MM.1S (cell line): ENCODE results near the gene ANKRD13B.
"Not testable (repeated sequence)": the region's sequence is repeated elsewhere in the genome, so short reads cannot be mapped to it uniquely, and the experiment has no call there.

Experiments
- DNase-seq: peaks from one replicate; pipeline ENCODE4 v3.0.0-alpha.2; 2015
- H2AFZ ChIP-seq: fragments of 300-600 bp; sonication (generic); 2 replicates; pipeline ENCODE4 v1.6.0; 2016; ENCODE audit warnings: antibody characterized with exemption, low read length
- H3F3A ChIP-seq: fragments of 300-600 bp; sonication (generic); 2 replicates; pipeline ENCODE4 v1.6.1; 2016; ENCODE audit warnings: mild to moderate bottlenecking, antibody characterized with exemption, low read length, moderate library complexity, mixed read lengths; ENCODE audit not compliant: insufficient read depth
- H3K27ac ChIP-seq: fragments of 300-600 bp; sonication (generic); 2 replicates; pipeline ENCODE4 v1.5.1; 2016; ENCODE audit warnings: mild to moderate bottlenecking, low read length
- H3K27me3 ChIP-seq: fragments of 300-600 bp; sonication (generic); replicated peaks from 2 replicates; pipeline ENCODE4 v1.6.0; 2016; ENCODE audit warnings: low read length; ENCODE audit not compliant: insufficient read depth
- H3K36me3 ChIP-seq: fragments of 300-600 bp; sonication (generic); replicated peaks from 2 replicates; pipeline ENCODE4 v1.6.1; 2016; ENCODE audit warnings: mild to moderate bottlenecking, low read length, mixed read lengths; ENCODE audit not compliant: insufficient read depth
- H3K4me1 ChIP-seq: fragments of 300-600 bp; sonication (generic); 2 replicates; pipeline ENCODE4 v1.6.1; 2016; ENCODE audit warnings: low read length, mixed read lengths
- H3K4me2 ChIP-seq: fragments of 300-600 bp; sonication (generic); 2 replicates; pipeline ENCODE4 v1.6.0; 2016; ENCODE audit warnings: low read depth, low read length
- H3K4me3 ChIP-seq: fragments of 300-600 bp; sonication (generic); 2 replicates; pipeline ENCODE4 v1.5.1; 2016; ENCODE audit warnings: low read length, mixed read lengths
- H3K79me2 ChIP-seq: fragments of 300-600 bp; sonication (generic); 2 replicates; pipeline ENCODE4 v1.6.1; 2016; ENCODE audit warnings: mixed run types, low read length, mixed read lengths
- H3K9ac ChIP-seq: fragments of 300-600 bp; sonication (generic); 2 replicates; pipeline ENCODE4 v1.6.1; 2016; ENCODE audit warnings: low read length, mixed read lengths
- H3K9me2 ChIP-seq: fragments of 300-600 bp; sonication (generic); replicated peaks from 2 replicates; pipeline ENCODE4 v1.6.1; 2016; ENCODE audit warnings: mild to moderate bottlenecking, low read length, mixed read lengths; ENCODE audit not compliant: insufficient read depth
- H3K9me3 ChIP-seq: fragments of 300-600 bp; sonication (generic); replicated peaks from 2 replicates; pipeline ENCODE4 v1.6.1; 2016; ENCODE audit warnings: mild to moderate bottlenecking, low read length, mixed read lengths; ENCODE audit not compliant: insufficient read depth
- H4K20me1 ChIP-seq: fragments of 300-600 bp; sonication (generic); 2 replicates; pipeline ENCODE4 v1.6.1; 2016; ENCODE audit warnings: mild to moderate bottlenecking, low read length, moderate library complexity, mixed read lengths; ENCODE audit not compliant: insufficient read depth
- EZH2 ChIP-seq: fragments of 300-600 bp; sonication (generic); optimal IDR thresholded peaks from 2 replicates; pipeline ENCODE3; 2017; ENCODE audit warnings: low read depth, mild to moderate bottlenecking, antibody characterized with exemption, low read length, mixed read lengths
- EZH2phosphoT487 ChIP-seq: fragments of 300-600 bp; sonication (generic); IDR thresholded peaks from 2 replicates; pipeline ENCODE4 v1.6.1; 2018; ENCODE audit warnings: antibody characterized with exemption, low read length
- TF ChIP-seq, protein P1 (sequence below): fragments of 300-600 bp; sonication (generic); IDR thresholded peaks from 2 replicates; pipeline ENCODE4 v1.5.1; 2016; ENCODE audit warnings: antibody characterized with exemption, low read length, mixed read lengths

Gene ANKRD13B

DNA sequence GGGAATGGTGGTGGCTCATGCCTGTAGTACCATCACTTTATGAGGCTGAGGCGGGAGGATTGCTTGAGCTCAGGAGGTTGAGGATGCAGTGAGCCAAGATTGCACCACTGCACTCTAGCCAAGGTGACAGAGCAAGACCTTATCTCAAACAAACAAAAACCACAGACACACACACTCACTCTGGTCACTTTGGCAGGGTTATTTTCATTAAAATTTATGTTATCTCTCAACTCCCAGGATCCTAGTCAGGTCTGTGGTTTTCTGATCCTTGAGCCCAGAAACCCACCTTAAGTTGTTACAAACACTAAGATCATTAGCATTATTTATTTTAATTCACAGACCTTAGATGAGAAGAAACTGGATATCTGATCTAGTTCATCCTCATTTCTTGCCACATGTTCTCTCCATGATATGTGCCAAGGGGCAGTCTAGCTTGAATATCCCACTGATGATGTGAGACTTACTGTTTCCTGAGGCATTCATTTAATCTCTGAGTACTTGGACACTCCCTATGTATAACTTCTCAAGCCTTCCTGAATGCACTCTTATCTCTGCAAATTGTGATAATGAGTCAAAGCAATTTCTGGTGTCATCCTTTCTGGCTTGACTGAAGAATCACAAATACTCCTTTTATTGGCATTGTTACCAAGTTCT lies 35.7 kb upstream of the ANKRD13B start:
- Histone ChIP-seq H3K9me2 (no peaks in the 10 kb centered on the region), H3K4me1 (peaks cover 5% of the 10 kb centered on the region; the same call in 1 of the 2 replicates), H2AFZ (no peak overlapping the region), H4K20me1 (no peaks in the 10 kb centered on the region), H3K4me2 (no peak overlapping the region), H3K79me2 (no peaks in the 10 kb centered on the region), H3K9me3 (no peaks in the 10 kb centered on the region), H3K9ac (no peak overlapping the region), H3K36me3 (no peaks in the 10 kb centered on the region), H3F3A (peaks cover 11% of the 10 kb centered on the region; the same call in 1 of the 2 replicates), H3K4me3 (no peak overlapping the region), H3K27ac (no peak overlapping the region), H3K27me3 (no peaks in the 10 kb centered on the region)
- DNase-seq, result no peak
- TF ChIP-seq EZH2phosphoT487, result no peak
- TF ChIP-seq, protein P1, sequence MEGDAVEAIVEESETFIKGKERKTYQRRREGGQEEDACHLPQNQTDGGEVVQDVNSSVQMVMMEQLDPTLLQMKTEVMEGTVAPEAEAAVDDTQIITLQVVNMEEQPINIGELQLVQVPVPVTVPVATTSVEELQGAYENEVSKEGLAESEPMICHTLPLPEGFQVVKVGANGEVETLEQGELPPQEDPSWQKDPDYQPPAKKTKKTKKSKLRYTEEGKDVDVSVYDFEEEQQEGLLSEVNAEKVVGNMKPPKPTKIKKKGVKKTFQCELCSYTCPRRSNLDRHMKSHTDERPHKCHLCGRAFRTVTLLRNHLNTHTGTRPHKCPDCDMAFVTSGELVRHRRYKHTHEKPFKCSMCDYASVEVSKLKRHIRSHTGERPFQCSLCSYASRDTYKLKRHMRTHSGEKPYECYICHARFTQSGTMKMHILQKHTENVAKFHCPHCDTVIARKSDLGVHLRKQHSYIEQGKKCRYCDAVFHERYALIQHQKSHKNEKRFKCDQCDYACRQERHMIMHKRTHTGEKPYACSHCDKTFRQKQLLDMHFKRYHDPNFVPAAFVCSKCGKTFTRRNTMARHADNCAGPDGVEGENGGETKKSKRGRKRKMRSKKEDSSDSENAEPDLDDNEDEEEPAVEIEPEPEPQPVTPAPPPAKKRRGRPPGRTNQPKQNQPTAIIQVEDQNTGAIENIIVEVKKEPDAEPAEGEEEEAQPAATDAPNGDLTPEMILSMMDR, result no peak
- no peak for TF ChIP-seq EZH2

DNA sequence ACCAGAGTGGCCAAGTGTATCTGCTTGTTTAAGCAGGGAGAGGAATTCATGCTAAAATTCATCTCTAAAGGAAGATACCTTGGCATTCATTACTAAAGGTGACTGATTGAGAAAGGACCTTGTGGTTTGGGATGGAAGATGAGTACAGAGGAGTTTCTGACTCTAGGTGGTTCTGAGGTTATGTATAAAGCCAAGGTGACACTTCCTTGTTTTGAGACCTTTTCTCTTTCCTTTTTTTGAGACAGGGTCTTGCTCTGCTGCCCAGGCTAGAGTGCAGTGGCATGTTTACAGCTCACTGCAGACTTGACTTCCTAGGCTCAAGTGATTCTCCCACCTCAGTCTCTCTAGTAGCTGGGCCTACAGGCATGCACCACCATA lies 35.2 kb upstream of the ANKRD13B start:
- Histone ChIP-seq H3K9me2 (no peaks in the 10 kb centered on the region), H3K4me2 (no peak overlapping the region), H3K4me3 (no peak overlapping the region), H3K79me2 (no peaks in the 10 kb centered on the region), H3K4me1 (peaks cover 5% of the 10 kb centered on the region; the same call in 1 of the 2 replicates), H3K9ac (no peak overlapping the region), H2AFZ (no peak overlapping the region), H3F3A (peaks cover 11% of the 10 kb centered on the region; the same call in 1 of the 2 replicates), H3K9me3 (no peaks in the 10 kb centered on the region), H3K36me3 (no peaks in the 10 kb centered on the region), H4K20me1 (no peaks in the 10 kb centered on the region), H3K27me3 (no peaks in the 10 kb centered on the region), H3K27ac (no peak overlapping the region)
- TF ChIP-seq EZH2 (no peak), EZH2phosphoT487 (no peak)
- TF ChIP-seq, protein P1, result no peak
- DNase-seq, result no peak

DNA sequence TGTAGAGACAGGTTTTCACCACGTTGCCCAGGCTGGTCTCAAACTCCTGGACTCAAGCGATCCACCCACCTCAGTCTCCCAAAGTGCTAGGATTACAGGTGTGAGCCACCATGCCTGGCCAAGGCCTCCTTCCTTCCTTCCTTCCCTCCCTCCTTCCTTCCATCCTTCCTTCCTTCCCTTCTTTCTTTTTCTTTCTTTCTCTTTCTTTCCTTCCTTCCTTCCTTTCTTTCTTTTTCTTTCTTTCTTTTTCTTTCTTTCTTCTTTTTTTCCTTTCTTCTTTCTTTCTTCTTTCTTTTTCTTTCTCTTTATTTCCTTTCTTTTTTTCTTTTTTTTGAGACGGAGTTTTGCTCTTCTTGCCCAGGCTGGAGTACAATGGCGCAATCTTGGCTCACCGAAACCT lies 34.8 kb upstream of the ANKRD13B start:
- not testable (repeated sequence) for H3K27me3 ChIP-seq, H3K4me1 ChIP-seq, DNase-seq, H4K20me1 ChIP-seq, H3K36me3 ChIP-seq, H3K9me2 ChIP-seq, H2AFZ ChIP-seq, H3K27ac ChIP-seq, H3K79me2 ChIP-seq, H3K4me2 ChIP-seq, H3K9me3 ChIP-seq, H3K4me3 ChIP-seq, H3K9ac ChIP-seq
- H3F3A ChIP-seq, result peaks cover 11% of the 10 kb centered on the region; the same call in 1 of the 2 replicates

DNA sequence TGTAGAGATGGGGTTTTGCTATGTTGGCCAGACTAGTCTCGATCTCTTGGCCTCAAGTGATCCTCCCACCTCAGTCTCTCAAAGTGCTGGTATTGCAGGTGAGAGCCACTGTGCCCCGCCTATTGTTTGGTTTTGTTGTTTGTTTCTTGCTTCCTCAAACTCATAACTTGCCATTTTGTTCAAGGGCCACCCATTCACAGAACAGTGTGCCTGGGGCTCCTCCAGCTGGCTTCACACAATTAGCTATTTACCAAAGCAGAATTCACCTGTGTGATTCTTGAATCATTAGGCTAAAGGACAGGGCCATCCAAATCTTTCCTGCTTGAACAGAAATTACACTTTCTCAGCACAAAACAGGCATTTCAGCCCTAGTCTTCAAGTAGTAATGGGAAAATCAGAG lies 33.3 kb upstream of the ANKRD13B start:
- no peak overlapping the region for H2AFZ ChIP-seq
- no peaks in the 10 kb centered on the region for H3K36me3 ChIP-seq
- no peak for DNase-seq
- H3K4me1 ChIP-seq, result peaks cover 12% of the 10 kb centered on the region
- no peaks in the 10 kb centered on the region for H3K9me3 ChIP-seq
- H3K4me3 ChIP-seq, result no peak overlapping the region
- no peaks in the 10 kb centered on the region for H4K20me1 ChIP-seq
- H3K27ac ChIP-seq, result no peak overlapping the region
- no peaks in the 10 kb centered on the region for H3K27me3 ChIP-seq
- no peak overlapping the region for H3K9ac ChIP-seq
- H3K9me2 ChIP-seq, result no peaks in the 10 kb centered on the region
- TF ChIP-seq EZH2, result no peak
- TF ChIP-seq EZH2phosphoT487, result no peak
- TF ChIP-seq, protein P1, result no peak
- peak overlapping the region; percentile 23; the same call in 1 of the 2 replicates for H3K4me2 ChIP-seq
- H3K79me2 ChIP-seq, result peaks cover 10% of the 10 kb centered on the region
- H3F3A ChIP-seq, result peaks cover 11% of the 10 kb centered on the region; the same call in 1 of the 2 replicates
